ENCODE results near the gene SCGB1C2. TPM values are rescaled to one million over a fixed set of nuclear protein-coding genes. Genes with fewer than 3 reads are reported as not detected.

Gene SCGB1C2
- polyA plus RNA-seq, 1 experiment = not detected

DNA sequence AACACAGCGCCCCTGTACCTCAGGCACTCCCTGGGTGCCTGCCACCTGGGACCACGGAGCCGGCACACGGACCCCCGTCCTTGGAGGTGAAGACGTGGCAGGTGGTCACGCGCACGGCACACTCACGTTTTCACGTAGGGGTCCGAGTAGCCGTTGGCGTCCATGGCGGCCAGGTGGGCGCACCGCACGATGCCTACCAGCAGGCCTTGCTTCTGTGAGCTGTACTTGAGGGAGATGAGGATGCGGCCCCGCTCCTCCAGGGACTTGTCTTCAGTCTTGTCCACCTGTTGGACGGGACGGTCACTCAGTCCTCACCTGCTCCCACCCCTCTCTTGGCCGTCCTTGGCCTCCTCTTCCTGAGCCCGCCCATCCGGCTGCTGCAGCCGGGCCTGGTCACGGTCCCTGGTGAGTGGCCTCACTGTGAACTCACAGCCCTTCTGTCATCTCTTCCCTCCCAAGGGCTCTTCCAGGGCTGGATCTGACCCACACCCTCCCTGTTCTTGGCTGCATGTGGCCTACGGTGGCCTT lies 18.8 kb downstream of the SCGB1C2 start:
- no peak for DNase-seq (ENCODE audit: low read depth)
- no peaks in the 10 kb centered on the region for H3K36me3 ChIP-seq (ENCODE audit: control insufficient read depth, insufficient read depth, low read length)
- H3K4me3 ChIP-seq (ENCODE audit: low read depth, low read length) = no peak overlapping the region
- ChIA-PET POLR2A (interaction anchor here (0.7 kb wide), 1 partner anchor 73 kb away, joined by 3 read pairs; no protein-coding TSS in a partner anchor), CTCF (no interaction called here)
- TF ChIP-seq, protein P1, sequence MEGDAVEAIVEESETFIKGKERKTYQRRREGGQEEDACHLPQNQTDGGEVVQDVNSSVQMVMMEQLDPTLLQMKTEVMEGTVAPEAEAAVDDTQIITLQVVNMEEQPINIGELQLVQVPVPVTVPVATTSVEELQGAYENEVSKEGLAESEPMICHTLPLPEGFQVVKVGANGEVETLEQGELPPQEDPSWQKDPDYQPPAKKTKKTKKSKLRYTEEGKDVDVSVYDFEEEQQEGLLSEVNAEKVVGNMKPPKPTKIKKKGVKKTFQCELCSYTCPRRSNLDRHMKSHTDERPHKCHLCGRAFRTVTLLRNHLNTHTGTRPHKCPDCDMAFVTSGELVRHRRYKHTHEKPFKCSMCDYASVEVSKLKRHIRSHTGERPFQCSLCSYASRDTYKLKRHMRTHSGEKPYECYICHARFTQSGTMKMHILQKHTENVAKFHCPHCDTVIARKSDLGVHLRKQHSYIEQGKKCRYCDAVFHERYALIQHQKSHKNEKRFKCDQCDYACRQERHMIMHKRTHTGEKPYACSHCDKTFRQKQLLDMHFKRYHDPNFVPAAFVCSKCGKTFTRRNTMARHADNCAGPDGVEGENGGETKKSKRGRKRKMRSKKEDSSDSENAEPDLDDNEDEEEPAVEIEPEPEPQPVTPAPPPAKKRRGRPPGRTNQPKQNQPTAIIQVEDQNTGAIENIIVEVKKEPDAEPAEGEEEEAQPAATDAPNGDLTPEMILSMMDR (IDR thresholded peaks at IDR 0.05; ENCODE audit: insufficient read depth, low read depth, low read length) = no peak
- H3K27me3 ChIP-seq (ENCODE audit: control insufficient read depth, insufficient read depth, low read length) = 0 out of 2 replicates have a peak, but pooled peaks cover 2% of the 10 kb centered on the region

DNA sequence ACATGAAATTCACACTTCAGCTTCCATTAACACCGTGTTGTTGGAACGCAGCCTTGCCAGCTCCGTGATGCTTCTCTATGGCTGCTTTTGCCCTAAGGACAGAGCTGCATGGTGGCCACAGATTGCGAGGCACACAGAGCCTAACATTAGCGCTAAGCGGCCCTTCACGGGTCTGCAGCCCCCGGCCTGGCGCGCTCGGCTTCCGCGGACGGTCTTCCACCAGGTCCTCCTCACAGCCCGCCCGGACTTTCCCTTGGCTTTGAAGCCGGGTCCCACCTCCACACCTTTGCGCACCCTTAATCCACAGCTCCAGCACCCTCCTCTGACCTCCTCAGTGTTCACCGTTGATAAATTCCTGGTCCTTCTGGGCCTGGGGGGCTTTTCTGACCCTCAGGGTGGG lies 19.6 kb downstream of the SCGB1C2 start:
- DNase-seq (ENCODE audit: low read depth) = no peak
- Histone ChIP-seq H3K27me3 (ENCODE audit: control insufficient read depth, insufficient read depth, low read length) (peaks cover 2% of the 10 kb centered on the region; the same call in 1 of the 2 replicates), H3K36me3 (ENCODE audit: control insufficient read depth, insufficient read depth, low read length) (no peaks in the 10 kb centered on the region), H3K4me3 (ENCODE audit: low read depth, low read length) (no peak overlapping the region)
- ChIA-PET POLR2A (no interaction called here), CTCF (no interaction called here)
- TF ChIP-seq, protein P1 (IDR thresholded peaks at IDR 0.05; ENCODE audit: insufficient read depth, low read depth, low read length) = no peak

DNA sequence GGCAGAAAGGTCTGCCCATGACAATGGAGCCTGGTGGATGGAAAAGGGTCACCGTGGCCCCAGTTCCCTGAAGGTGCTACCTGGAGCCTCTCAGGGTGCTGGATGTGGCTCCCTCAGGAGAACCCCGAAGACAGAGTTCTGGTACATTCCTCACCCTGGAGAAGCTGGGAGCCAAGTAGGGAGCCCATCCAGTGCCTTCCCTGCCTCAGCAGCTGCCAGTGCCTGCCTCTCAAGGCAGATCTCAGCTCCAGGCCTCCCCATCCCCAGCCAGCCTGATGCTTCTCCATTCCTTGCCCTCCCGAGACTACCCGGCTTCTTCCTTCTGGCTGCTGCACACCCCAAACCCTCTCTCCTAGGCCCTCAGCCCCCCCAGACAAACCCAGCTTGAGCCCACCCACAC lies 20.5 kb downstream of the SCGB1C2 start:
- TF ChIP-seq, protein P1 (IDR thresholded peaks at IDR 0.05; ENCODE audit: insufficient read depth, low read depth, low read length) = no peak
- CTCF ChIA-PET = interaction anchor here (1.2 kb wide), 1 partner anchor 15 kb away, joined by 4 read pairs; no protein-coding TSS in a partner anchor

DNA sequence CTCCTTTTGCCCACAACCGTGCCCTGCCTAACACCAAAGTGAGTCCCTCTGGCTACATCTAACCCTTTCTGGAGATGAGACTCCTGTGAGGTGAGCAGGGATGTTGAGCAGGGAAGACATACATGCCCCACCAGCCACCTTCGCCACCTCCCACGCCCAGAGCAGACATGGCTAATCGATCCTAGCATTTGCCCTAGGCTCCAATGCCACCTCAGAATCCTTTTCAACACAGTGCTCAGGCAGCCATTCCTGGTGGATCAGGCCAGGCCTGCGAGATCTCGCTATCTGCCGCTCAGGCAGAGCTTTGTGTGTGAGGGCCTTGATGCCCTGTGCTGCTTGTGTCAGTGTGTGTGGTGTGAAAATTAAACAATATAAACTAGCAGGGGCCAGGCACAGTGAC lies 21.0 kb downstream of the SCGB1C2 start:
- POLR2A ChIA-PET = no interaction called here
- no peak overlapping the region for H3K4me3 ChIP-seq (ENCODE audit: low read depth, low read length)

More for the DNA sequence above, 20.5 kb downstream of the SCGB1C2 start:
- peaks cover 2% of the 10 kb centered on the region; the same call in 1 of the 2 replicates for H3K27me3 ChIP-seq (ENCODE audit: control insufficient read depth, insufficient read depth, low read length)
- no peak overlapping the region for H3K4me3 ChIP-seq (ENCODE audit: low read depth, low read length)
- no peaks in the 10 kb centered on the region for H3K36me3 ChIP-seq (ENCODE audit: control insufficient read depth, insufficient read depth, low read length)
- POLR2A ChIA-PET = no interaction called here
- no peak for DNase-seq (ENCODE audit: low read depth)

DNA sequence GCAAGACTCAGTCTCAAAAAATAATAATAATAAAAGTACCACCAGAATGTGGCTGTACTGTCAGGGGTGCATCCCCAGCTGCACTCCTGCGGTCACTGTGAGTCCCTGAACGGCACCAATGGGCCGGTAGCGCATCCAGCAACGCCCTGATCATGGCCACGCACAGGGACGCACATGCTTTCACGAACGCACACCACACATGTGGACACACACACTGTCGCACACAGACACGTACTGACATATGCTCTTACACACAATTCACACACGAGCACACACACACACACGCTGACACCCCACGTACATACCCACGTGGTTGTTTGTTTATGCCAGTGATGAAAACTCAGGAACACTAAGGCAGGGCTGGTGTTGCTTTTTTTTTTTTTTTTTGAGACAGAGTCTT lies 22.2 kb downstream of the SCGB1C2 start:
- Histone ChIP-seq H3K27me3 (ENCODE audit: control insufficient read depth, insufficient read depth, low read length) (peaks cover 2% of the 10 kb centered on the region; the same call in 1 of the 2 replicates), H3K36me3 (ENCODE audit: control insufficient read depth, insufficient read depth, low read length) (no peaks in the 10 kb centered on the region), H3K4me3 (ENCODE audit: low read depth, low read length) (no peak overlapping the region)
- TF ChIP-seq, protein P1 (IDR thresholded peaks at IDR 0.05; ENCODE audit: insufficient read depth, low read depth, low read length) = no peak
- CTCF ChIA-PET = no interaction called here
- no peak for DNase-seq (ENCODE audit: low read depth)
- POLR2A ChIA-PET = no interaction called here

More for the DNA sequence above, 21.0 kb downstream of the SCGB1C2 start:
- CTCF ChIA-PET = interaction anchor here (1.2 kb wide), 1 partner anchor 15 kb away, joined by 4 read pairs; no protein-coding TSS in a partner anchor
- H3K27me3 ChIP-seq (ENCODE audit: control insufficient read depth, insufficient read depth, low read length) = peaks cover 2% of the 10 kb centered on the region; the same call in 1 of the 2 replicates
- H3K36me3 ChIP-seq (ENCODE audit: control insufficient read depth, insufficient read depth, low read length) = no peaks in the 10 kb centered on the region
- TF ChIP-seq, protein P1 (IDR thresholded peaks at IDR 0.05; ENCODE audit: insufficient read depth, low read depth, low read length) = no peak
- DNase-seq (ENCODE audit: low read depth) = no peak
